GM19455 (cell line): ENCODE data around the gene IZUMO4.

Experiments used
- ATAC-seq: cut with Tn5 transposase; IDR thresholded peaks from one replicate; pipeline ENCODE4 v1.9.1; 2021; ENCODE audit not compliant: unreplicated experiment

Gene IZUMO4

DNA sequence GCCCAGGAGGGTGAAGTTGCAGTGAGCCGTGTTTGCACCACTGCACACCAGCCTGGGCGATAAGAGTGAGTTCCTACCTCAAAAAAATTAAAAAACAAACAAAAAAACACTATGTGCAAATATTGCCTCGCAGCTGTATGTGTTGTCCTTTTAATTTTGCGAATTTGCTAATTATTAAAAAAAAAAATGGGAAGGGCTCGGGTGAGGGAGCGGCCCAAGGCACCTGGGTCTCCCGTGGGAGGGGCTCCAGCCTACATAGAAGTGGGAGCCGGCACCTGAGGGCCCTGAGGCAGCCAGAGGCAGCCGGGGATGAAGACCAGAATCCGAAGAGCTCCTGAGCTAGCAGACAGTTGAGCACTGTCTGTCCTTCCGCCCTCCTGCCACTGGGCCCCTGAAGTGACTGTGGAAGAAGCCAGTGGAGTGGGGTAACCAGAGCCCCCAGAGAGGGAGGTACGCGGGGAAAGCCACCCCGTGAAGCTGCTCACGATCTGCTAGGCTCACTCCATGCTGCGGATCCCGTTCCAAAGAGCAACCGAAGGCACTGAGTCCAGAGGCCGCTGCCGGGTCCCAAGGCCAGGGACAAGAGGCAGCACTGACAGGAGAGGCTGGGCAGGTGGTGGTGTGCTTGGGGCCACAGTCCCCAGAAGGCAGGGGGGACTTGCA is 6.5 kb downstream of the IZUMO4 start:
- ATAC-seq: no peak

DNA sequence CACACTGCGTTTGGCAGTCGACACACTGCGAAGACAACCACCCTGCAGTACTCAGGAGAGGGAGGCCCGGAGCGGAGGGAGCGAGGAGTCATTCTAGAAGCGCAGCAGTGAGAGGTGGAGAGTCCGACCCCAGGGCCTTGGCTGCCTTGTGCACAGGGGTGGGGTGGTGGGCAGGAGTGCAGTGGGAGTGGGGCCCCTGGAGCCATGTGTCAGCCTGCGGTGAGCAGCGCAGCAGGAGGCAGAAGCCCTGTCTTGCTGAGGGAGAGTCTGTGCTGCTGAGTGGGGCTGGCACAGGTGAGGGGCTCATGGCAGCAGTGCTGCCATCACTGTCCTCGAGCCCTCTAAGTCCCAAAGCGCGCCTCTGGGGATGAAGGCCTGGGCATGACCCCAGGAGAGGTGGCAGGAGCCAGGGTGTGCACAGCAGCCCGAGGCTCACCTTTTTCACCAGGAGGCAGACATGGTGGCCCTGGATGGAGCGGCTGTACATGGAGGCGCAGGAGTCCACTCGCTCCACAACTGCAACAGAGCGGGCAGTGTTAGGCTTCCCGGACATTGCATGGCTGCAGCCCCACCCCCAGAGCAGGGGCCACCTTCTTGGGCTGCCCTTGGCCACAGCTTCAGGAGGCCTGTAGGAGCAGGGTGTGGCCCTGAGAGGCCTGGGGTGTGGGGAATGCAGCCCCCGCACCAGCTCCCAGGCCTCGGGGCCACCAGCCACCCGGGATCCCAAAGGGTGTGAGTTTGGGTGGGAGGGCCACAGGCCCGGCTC is 11.7 kb downstream of the IZUMO4 start:
- no peak for ATAC-seq

DNA sequence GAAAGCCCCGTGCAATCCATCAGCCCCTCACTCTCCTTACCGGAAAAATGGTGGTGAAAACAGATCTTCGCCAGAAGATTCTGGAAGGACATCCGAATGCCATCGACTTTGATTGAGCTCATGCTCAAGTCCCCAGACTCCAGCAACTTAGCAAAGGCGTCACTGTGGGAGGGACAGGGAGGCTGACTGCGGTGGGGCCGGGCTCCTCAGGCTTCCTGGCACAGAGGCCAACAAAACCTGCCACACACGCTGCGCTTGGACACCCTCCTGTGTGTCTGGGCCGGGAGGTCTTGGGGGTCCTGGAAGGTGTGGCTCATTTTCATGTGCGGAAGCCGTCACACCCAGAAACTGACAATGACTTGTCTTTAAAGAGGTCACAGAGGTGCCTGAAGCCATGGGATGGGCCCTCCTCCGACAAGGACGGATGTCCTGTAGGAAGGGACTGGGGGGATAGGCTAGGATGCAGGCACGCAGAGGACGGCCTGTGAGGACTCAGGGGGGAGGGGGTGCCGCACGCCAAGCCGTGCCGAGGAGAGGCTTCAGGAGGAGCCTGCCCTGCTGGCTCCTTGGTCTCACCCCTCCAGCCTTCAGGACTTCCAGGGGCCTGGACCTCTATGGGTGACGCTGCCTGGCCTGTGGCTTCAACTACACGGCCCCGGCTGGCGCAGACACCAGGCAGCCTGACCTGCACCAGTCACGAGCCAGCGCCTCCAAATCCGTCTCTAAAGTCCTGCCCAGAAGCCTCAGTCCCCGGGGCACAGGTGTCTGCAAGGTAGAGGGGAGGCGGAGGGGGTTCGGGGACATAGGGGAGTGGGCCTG is 12.5 kb downstream of the IZUMO4 start:
- ATAC-seq: no peak

GRCh38 chr19:2110822-2111221 is 14.1 kb downstream of the IZUMO4 start:
- ATAC-seq: no peak

GRCh38 chr19:2111425-2111824 is 14.7 kb downstream of the IZUMO4 start:
- ATAC-seq: no peak

- no peak for ATAC-seq
Observed at GRCh38 chr19:2111886-2112285, 15.2 kb downstream of the IZUMO4 start.

DNA sequence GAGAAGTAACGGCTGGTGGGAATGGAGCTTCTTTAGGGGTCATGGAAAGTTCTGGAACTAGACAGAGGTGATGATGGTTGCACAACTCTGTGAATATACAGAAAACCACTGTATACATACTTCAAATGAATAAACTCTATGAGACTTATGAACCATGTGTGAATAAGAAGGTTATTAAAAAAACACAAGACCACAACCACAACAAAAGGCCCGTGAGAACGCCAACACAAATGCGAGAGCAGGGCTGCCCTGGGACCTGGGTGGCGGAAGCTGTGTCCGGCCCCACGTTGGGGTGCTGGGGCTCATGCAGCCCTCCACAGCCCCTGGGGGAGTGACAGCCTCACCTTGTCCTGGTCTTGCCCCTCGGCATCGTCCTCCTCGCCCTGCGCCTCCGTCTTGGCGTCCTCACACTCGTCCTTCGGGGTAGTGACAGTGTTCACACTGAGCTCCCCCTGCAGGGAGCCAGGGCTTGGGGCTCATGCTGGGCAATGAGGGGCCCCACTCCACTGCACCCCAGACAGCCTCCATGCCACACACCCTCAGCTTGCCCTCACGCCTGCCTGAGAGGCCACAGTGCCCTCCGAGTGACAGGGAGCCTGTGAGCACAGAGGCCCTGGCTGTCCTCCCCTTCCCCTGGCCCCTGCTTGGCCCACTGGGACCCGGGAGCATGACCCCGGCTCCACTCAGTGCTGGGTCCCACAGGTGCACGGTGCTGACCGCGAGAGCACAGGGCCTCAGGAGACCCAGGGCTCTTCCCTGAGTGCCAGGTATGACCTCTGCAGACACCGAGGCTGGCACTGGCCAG is 16.0 kb downstream of the IZUMO4 start:
- no peak for ATAC-seq

DNA sequence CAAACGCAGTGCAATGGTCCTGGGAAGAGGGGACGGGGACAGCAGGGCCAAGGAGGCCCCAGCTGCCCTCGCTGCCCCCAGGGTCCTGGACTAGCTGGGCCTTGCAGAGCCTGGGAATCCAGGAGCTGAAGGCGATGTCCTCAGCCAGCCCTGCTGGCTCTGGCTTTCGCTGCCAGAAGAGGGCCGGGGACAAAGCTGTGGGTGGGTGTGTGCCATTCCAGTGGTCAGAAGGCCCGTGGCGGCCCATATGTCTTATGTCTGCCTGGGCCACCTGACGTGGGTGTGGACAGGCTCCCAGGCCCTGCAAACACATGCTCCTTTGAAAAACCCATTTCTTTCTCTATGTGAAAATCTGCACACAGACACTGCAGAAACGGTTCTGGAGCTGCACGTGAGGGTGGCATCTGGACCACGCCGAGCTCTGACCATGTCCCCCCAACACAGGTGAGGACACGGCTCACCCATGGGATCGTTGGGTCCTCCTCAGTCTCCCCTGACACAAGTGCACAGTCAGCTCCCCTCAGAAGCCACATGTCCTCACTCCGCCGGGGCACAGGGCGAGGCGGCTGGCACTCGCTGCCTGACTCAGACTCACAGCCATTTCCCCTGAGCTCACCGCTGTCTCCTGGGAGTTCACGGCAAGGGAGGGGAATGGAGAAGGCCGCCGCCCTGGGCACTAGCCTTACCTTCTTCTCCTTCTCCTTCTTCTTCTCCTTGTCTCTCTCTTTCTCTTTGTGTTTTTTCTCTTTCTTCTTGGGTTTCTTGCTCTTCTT is 16.9 kb downstream of the IZUMO4 start:
- no peak for ATAC-seq

- ATAC-seq: no peak
Observed at GRCh38 chr19:2114218-2114617, 17.5 kb downstream of the IZUMO4 start.

GRCh38 chr19:2114821-2115220 is 18.1 kb downstream of the IZUMO4 start:
- ATAC-seq: no peak

DNA sequence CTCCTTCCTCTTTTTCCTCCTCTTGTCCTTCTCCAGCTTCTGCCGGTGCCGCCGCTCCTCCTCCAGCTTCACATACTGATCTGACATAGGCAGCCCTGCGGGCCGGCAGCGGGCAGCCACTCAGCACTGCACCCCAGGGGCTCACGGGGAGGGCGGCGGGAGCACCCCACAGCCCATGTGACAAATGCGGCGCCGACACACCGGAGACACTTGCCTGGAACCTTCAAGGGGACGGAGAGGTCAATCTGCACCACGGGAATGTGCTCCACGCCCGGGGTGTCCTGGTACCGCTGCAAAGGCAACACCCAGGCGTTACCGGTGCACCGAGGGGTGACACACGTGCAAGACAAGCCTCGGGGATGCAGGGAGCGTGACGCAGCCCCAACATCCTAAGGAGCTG is 18.6 kb downstream of the IZUMO4 start:
- ATAC-seq: no peak

DNA sequence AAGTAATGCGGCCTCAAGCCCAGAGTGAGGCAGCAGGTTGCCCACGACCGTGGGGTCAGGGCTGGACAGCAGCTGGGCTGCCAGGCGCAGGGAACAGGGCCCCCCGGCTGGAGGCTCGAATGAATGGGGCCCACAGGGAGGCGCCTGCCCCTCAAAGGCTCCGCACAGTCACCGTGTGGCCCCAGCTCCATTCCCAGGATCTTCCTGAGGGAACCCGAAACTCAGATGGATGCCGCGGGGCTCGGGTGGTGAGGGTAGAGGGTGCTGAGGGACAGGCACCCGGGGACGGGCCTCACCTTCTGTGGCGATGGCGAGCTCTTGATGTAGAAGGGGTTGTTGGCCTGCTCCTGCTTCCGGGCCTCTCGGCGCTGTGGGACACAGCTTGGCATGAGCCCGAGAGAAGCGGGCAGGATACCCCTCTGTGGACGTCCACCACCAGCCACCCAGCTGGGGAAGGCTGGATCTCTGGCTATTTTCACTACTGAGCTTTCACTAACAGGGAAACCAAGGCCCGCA is 19.3 kb downstream of the IZUMO4 start:
- no peak for ATAC-seq

GRCh38 chr19:2116507-2116906 is 19.8 kb downstream of the IZUMO4 start:
- no peak for ATAC-seq

DNA sequence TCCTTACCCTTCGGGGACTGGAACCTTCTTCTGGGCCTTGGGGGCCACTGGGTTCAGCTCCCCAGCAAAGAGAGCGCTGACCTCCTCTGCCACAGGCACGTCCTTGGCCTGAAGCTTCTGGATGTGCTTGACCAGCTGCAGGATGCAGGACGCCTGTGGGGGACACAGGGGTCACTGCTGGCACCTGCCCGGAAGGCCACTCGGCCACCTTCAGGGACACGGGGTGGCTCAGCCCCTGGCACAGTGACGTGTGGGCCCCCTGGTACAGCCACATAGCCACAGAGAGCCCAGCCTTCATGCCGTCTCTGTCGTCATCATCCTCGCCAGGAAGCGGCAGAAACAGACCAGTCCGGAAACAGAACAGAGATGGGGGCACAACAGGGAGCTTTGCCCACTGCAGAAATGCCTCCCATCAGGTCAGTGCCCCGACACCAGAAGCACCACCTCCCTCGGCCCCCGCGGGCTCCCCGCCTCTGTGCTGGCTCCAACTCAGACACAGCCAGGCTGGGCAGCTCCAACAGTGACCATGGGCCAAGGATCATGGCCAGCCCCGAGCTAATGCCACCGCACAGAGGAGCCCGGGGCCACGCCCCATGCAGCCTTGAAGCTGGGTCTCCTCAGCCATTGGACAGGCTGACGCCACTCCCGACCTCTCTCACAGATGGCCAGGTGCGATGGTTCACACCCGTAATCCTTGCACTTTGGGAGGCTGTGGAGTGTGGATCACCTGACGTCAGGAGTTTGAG is 20.7 kb downstream of the IZUMO4 start:
- no peak for ATAC-seq

GRCh38 chr19:2118438-2118837 is 21.7 kb downstream of the IZUMO4 start:
- ATAC-seq: no peak

DNA sequence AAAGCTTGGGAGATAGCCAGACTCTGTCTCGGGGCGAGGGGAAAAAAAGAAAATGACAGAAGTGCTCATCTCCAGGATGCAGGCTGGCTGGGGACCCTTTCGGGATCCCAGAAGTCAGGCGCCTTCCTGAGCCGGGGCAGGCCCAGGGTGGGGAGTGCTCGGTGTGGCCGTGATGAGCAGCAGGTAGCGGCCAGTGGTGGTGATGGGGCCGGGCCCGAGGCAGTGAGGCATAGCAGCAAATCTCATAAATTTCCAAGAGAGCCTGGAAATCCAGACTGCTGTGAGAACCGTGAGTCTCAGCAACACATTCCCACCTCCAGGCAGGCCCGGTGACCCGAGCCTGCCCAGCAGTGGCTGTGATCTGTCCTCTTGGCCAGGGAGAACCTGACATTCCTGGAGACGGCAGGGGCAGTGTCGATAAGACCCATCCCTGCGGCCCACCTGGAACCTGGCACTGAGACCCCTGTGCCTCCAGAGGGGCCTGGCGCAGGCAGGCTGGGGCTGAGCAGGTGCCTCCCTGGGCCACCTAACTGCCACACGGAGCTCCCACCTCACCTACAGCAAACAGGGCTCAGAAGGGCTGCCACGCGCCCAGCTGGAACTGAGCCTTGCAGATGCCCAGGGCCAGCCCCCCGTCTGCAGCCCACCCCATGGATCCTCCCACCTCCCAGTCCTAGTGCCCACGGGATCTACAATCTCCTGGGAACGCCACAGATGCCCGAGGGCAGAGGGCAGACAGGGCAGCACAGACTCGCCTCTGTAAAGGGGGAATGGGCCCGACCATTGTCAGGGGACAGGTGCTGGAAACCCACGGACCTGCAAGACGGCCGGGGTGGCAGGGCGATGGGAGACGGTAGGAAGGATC is 23.4 kb downstream of the IZUMO4 start:
- ATAC-seq: no peak

DNA sequence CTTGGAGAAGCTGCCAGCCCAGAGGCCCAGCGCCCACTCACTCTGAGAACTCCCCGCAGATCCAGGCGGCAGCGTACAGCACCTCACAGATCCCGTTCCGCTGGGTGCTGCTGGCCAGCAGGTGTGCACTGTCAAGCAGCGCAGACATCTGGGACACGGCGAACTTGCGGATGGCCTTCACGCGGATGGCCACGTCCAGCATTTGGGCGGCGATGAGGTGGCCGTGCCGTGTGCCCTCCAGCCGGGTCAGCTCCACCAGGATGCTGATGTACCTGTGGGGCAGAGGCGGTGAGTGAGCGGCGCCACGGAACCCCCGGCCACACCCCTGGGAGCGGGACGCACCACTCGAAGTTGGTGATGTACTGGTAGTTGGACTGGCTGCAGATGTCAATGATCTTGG is 24.1 kb downstream of the IZUMO4 start:
- no peak for ATAC-seq

DNA sequence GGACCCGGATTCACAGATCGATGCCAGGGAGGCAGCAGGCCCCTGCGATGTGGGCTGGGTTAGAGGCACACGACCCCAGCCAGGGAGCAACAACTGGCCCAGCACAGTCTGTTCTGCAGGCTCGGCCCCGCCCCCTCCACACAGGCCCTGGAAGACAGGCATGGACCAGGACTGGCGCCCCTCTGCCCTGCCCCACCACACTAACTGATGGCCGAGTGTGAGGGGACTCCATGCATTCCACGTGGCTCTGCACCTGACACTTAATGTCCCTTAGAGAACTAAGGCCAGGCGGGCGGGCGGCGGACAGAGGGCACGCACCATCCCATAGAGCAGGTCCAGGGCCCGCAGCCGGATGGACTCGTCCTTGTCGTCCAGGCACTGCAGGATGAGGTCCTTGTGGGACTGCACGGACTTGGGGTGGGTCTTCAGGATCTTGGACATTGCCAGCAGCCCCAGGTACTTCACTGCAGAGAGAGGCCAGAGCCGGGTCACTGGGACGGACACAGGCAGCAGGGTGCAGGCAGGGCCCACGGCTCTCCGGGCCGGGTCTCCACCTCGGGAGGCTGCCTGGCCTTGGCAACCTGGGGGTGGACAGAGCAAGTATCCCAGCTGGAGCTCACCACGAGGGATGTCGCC is 24.8 kb downstream of the IZUMO4 start:
- no peak for ATAC-seq
